Measurements from ENCODE around the gene NRAS. TPM values are rescaled to one million over a fixed set of nuclear protein-coding genes. Genes with fewer than 3 reads are reported as not detected.

The NRAS gene
- total and polyA plus RNA-seq, 9 of the 15 experiments (the other 6 are each of a cell fraction or from before 2014, with no cell fraction given): 40.7 to 94.5 (median 75.4) TPM

- POLR2A ChIA-PET: no interaction called here
- no peaks in the 10 kb centered on the region for H3K9me3 ChIP-seq (replicated peaks; ENCODE audit: control insufficient read depth, insufficient read depth, low read depth, low read length)
- H4K20me1 ChIP-seq (replicated peaks; ENCODE audit: control insufficient read depth, insufficient read depth, low read length): no peaks in the 10 kb centered on the region
- intact Hi-C loops (cut with micrococcal nuclease): no loop called here
- H2AFZ ChIP-seq (ENCODE audit: low read depth, low read length): no peak overlapping the region
- H3K4me2 ChIP-seq (ENCODE audit: insufficient read depth, low read length): no peak overlapping the region
- DNase-seq (ENCODE audit: extremely low read depth in 1 of 4, low spot score in 3 of 4): no peak
- H3K4me3 ChIP-seq: no peak overlapping the region
- in situ Hi-C loops (cut with MboI): no loop called here
- ATAC-seq: no peak
- no peak for FAIRE-seq
- 87% methylated on average over 3 of the region's 3 CpGs for WGBS (ENCODE audit: insufficient coverage, low coverage, missing lambda C conversion rate)
- BruUV-seq (replicated peaks): no TSS peak
- H3K9ac ChIP-seq (ENCODE audit: insufficient read depth in 1 of 2, low read depth in 2 of 2, low read length in 2 of 2): no peak overlapping the region
- H3K9me1 ChIP-seq (ENCODE audit: control insufficient read depth, insufficient read depth, low read length): no peaks in the 10 kb centered on the region
- H3K27ac ChIP-seq (ENCODE audit: extremely low read depth, low read depth, low read length): no peak overlapping the region
- peaks cover 21% of the 10 kb centered on the region for H3K79me2 ChIP-seq (ENCODE audit: control insufficient read depth, insufficient read depth, low read length)
- H3K4me1 ChIP-seq (replicated peaks in 1 of 2; ENCODE audit: control insufficient read depth in 2 of 2, insufficient read depth in 2 of 2, low read length in 2 of 2): peaks cover 0 to 9% of the 10 kb centered on the region in 2 experiments; a peak in 2 of 5 replicates
- TF ChIP-seq ZMIZ1 (IDR thresholded peaks at IDR 0.05; ENCODE audit: low read depth in 2 of 2, low read length in 2 of 2): no peak
- no peak for TF ChIP-seq DMBX1 (CRISPR knock-in tag; IDR thresholded peaks at IDR 0.05; ENCODE audit: borderline replicate concordance)
- no peak for TF ChIP-seq ZNF280A (IDR thresholded peaks at IDR 0.05; ENCODE audit: low read depth, partially characterized antibody)
- no peak for TF ChIP-seq CTCF (IDR thresholded peaks at IDR 0.05 in 2 of 3, conservative IDR thresholded peaks at IDR 0.05 in 1 of 3; ENCODE audit: insufficient read depth in 2 of 3, low read depth in 1 of 3, low read length in 3 of 3)
- CTCF ChIA-PET (ENCODE audit: low intra/inter-chr PET ratio): no interaction called here
- H3K36me3 ChIP-seq (ENCODE audit: control insufficient read depth, insufficient read depth, low read length): peaks cover 87% of the 10 kb centered on the region
- no peaks in the 10 kb centered on the region for H3K27me3 ChIP-seq (ENCODE audit: control insufficient read depth in 2 of 2, insufficient read depth in 2 of 2, low read length in 2 of 2)
These were observed 2.8 kb upstream of the NRAS start for GRCh38 chr1:114719424-114719787.
